BE2C (cell line): Measurements from ENCODE around the gene KAZN.

ENCODE experiments used
- DNase-seq: peaks from one replicate; pipeline ENCODE4 v3.0.0-alpha.2; 2020
- H3K27me3 ChIP-seq: fragments of 250-450 bp; sonication (Bioruptor Pico); 2 replicates; pipeline ENCODE4 v1.5.1; 2020; ENCODE audit warnings: mild to moderate bottlenecking
- H3K36me3 ChIP-seq: fragments of 250-450 bp; sonication (Bioruptor Pico); 2 replicates; pipeline ENCODE4 v1.5.1; 2020; ENCODE audit warnings: mild to moderate bottlenecking
- H3K4me1 ChIP-seq: fragments of 250-450 bp; sonication (Bioruptor Pico); 2 replicates; pipeline ENCODE4 v1.5.1; 2020
- H3K4me3 ChIP-seq: 2 replicates; pipeline ENCODE4 v1.5.1; 2011; ENCODE audit warnings: low read depth, low read length
- H3K9me3 ChIP-seq: fragments of 250-450 bp; sonication (Bioruptor Pico); 2 replicates; pipeline ENCODE4 v1.5.1; 2020
- TF ChIP-seq, protein P1 (sequence below): IDR thresholded peaks from 2 replicates; pipeline ENCODE4 v1.5.1; 2012; ENCODE audit warnings: mild to moderate bottlenecking, low read depth, low read length

Gene KAZN

DNA sequence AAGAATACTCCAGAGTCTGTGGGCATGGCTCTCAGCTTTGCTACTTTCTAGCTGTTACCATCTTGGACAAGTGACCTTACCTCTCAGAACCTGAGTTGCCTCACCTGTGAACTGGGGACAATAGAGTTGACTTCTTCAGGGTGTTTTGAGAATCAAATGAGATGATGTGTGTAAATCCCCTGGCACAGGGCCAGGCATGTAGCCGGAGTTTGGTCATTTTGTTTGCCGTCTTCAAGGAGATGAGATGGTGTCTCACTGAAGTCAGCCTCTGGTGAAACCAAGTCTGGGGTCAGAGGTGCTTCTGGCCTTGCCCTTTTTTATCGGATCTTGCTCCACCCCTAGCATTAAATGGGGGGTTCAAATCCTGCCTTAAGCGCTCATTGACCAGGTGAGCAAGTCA, 405.9 kb downstream of the KAZN start:
- no peak overlapping the region for H3K4me3 ChIP-seq
- H3K4me1 ChIP-seq, result no peaks in the 10 kb centered on the region
- no peaks in the 10 kb centered on the region for H3K27me3 ChIP-seq
- no peaks in the 10 kb centered on the region for H3K36me3 ChIP-seq
- DNase-seq, result no peak
- no peaks in the 10 kb centered on the region for H3K9me3 ChIP-seq
- TF ChIP-seq, protein P1, sequence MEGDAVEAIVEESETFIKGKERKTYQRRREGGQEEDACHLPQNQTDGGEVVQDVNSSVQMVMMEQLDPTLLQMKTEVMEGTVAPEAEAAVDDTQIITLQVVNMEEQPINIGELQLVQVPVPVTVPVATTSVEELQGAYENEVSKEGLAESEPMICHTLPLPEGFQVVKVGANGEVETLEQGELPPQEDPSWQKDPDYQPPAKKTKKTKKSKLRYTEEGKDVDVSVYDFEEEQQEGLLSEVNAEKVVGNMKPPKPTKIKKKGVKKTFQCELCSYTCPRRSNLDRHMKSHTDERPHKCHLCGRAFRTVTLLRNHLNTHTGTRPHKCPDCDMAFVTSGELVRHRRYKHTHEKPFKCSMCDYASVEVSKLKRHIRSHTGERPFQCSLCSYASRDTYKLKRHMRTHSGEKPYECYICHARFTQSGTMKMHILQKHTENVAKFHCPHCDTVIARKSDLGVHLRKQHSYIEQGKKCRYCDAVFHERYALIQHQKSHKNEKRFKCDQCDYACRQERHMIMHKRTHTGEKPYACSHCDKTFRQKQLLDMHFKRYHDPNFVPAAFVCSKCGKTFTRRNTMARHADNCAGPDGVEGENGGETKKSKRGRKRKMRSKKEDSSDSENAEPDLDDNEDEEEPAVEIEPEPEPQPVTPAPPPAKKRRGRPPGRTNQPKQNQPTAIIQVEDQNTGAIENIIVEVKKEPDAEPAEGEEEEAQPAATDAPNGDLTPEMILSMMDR, result no peak

DNA sequence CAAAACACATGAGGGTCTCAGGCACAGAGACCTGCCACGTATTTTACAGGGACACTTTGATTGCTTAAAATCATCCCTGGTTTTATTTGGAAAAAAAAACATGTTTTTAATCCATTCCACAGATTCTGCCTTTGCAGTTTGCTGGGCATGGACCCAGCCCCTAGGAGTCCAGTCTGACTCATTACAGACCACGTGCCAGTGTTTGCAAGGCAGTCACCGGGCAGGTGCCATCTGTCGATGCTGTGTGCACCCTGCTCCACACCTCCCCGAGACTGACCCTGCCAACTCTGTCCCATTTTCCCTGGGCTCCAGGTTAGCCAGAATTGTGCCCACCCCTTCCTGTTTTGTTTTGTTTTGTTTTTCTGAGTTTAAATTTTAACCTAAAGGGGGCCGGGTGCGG, 406.6 kb downstream of the KAZN start:
- no peak for DNase-seq
- Histone ChIP-seq H3K36me3 (no peaks in the 10 kb centered on the region), H3K4me1 (no peaks in the 10 kb centered on the region), H3K4me3 (no peak overlapping the region), H3K27me3 (no peaks in the 10 kb centered on the region), H3K9me3 (no peaks in the 10 kb centered on the region)
- TF ChIP-seq, protein P1, result no peak

DNA sequence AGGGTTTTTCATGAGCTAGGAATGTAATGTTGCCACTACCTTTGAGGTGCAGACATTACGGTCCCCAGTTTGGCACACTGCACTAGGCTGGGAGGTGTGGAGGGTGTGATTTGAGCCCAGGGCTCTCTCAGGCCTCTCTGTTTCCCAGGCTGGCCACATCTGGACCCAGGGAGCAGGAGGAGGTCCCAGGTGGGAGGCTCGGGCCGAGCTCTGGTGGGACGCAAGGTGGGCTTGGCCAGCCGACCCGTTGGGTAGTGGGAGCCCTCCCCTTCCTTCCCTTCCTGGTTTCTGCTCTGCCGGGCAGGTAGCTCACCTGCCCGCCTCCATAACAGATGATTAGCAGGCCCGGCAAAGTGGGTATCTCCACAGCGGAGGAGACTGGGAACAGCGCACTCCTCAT, 408.9 kb downstream of the KAZN start:
- Histone ChIP-seq H3K4me1 (no peaks in the 10 kb centered on the region), H3K27me3 (no peaks in the 10 kb centered on the region), H3K36me3 (no peaks in the 10 kb centered on the region), H3K4me3 (no peak overlapping the region), H3K9me3 (no peaks in the 10 kb centered on the region)
- DNase-seq, result no peak
- TF ChIP-seq, protein P1, result no peak

DNA sequence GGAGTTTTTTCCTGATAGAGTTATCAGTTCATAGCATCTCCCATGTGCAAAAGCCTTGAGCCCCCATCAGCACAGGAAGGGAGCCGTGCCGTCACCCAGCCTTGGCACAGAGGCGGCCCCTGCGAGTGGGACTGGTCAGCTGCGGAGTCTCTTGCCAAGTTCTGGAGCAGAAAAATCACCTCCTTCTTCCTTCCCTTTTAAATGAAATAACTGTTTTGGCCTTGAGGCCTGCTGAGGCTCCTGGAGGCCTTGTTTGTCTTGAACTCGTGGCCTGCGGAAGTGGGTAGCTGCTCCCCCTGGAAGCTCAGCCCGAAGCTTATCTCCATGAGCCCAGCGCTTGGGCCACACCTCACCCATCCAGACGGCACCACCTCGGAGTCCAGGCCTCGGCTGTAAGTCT, 409.4 kb downstream of the KAZN start:
- no peak overlapping the region for H3K4me3 ChIP-seq
- H3K4me1 ChIP-seq, result no peaks in the 10 kb centered on the region
- H3K36me3 ChIP-seq, result no peaks in the 10 kb centered on the region
- H3K27me3 ChIP-seq, result no peaks in the 10 kb centered on the region
- no peaks in the 10 kb centered on the region for H3K9me3 ChIP-seq
- TF ChIP-seq, protein P1, result no peak
- DNase-seq, result no peak

DNA sequence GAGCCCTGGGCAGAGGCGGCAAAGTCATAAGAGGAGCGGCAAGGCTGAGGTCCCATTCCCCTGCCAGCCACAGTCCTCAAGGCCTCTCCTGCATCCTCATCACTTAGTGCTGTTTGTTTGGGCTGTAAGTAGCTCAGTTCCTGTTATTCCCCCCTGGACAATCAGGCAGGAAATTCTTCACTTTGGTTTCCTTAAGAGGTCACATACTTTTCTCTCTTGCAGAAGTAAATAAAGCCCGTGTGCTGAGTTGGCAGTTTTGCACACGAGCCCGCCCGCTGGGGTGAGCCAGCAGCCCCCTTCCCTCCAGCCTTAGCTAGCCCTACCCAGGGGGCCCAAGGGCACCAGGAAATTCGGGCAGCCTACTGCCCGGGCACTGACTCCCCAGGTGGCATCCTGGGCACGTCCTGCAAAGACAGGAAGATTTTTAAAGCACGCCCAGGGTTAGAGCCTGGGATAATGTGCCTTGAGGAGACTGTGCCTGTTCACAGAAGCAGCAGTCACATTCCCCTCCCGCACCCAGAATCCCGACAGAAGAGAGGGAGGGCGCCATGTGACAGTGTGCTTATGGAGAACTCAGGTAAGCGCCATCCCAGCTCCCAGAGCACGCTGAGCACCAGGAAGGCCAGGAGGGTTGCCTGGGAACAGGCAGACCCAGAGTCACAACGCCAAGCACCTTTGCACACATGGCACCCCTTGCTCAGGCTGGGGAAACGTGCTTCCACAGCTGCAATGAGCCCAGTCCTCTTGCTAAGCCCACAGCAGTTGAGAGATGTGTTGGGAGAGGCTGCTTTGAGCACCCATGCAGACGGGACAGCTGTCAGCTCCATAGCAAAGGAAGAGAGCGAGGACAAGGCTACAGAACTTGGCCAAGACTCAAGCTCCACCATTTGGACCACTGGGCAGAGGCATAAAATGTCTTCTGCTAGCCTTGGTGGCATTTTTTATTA, 410.6 kb downstream of the KAZN start:
- no peaks in the 10 kb centered on the region for H3K27me3 ChIP-seq
- no peak overlapping the region for H3K4me3 ChIP-seq
- H3K9me3 ChIP-seq, result no peaks in the 10 kb centered on the region
- H3K4me1 ChIP-seq, result no peaks in the 10 kb centered on the region
- TF ChIP-seq, protein P1, result no peak
- no peaks in the 10 kb centered on the region for H3K36me3 ChIP-seq
- no peak for DNase-seq

DNA sequence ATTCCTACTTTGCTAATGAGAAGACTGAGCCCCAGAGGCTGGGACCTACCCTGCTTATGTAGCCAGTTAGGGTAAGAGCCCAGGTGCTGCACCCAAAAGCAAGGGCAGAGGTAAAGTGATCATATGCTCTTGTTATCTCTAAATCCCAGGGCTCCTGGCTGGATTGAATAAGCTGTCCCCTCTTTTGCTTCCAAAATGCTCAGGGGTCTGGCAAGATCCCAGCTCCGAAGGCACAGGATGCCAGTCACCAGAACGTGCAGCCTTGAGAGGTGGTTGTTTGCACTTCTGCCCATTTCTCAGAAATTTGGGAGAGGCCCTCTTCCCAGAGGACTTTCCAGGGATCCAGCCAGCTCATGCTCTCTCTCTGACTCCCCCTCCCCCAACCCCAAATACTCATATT, 412.7 kb downstream of the KAZN start:
- Histone ChIP-seq H3K36me3 (no peaks in the 10 kb centered on the region), H3K4me1 (no peaks in the 10 kb centered on the region), H3K27me3 (no peaks in the 10 kb centered on the region), H3K4me3 (no peak overlapping the region), H3K9me3 (no peaks in the 10 kb centered on the region)
- no peak for DNase-seq
- TF ChIP-seq, protein P1, result no peak
